Stimulated activated naive CD4-positive, alpha-beta T cell treated with Interleukin-2 at 50 U/mL for 16 hours (primary cell): ENCODE measurements around the gene COX20.
"Not testable (repeated sequence)": the region's sequence is repeated elsewhere in the genome, so short reads cannot be mapped to it uniquely, and the experiment has no call there.

ENCODE experiments used
- DNase-seq: peaks from one replicate; lab custom pipeline; 2025; lab: John Stamatoyannopoulos, UW

COX20 gene

GRCh38 chr1:244822878-244823277, 12.6 kb upstream of the COX20 start:
- DNase-seq = no peak

- DNase-seq = no peak
Observed at GRCh38 chr1:244826712-244827111, 8.7 kb upstream of the COX20 start.

GRCh38 chr1:244830639-244831038, 4.8 kb upstream of the COX20 start:
- no peak for DNase-seq

GRCh38 chr1:244833260-244833659, 2.2 kb upstream of the COX20 start:
- DNase-seq = not testable (repeated sequence)

GRCh38 chr1:244833734-244834542, 1.5 kb upstream of the COX20 start:
- peak; percentile 41 for DNase-seq

GRCh38 chr1:244834543-244835275, 749 bp upstream of the COX20 start:
- peak; percentile 92 for DNase-seq

GRCh38 chr1:244836135-244836521, 670 bp downstream of the COX20 start:
- DNase-seq = no peak

GRCh38 chr1:244836584-244836983, 1.1 kb downstream of the COX20 start:
- no peak for DNase-seq

- DNase-seq = no peak
Observed at GRCh38 chr1:244837597-244838258, 2.3 kb downstream of the COX20 start.

GRCh38 chr1:244839656-244840055, 4.2 kb downstream of the COX20 start:
- no peak for DNase-seq

GRCh38 chr1:244840219-244840794, 4.8 kb downstream of the COX20 start:
- DNase-seq = no peak

GRCh38 chr1:244841273-244841927, 5.9 kb downstream of the COX20 start:
- DNase-seq = no peak

- DNase-seq = no peak
Observed at GRCh38 chr1:244843148-244843978, 7.9 kb downstream of the COX20 start.

GRCh38 chr1:244844155-244845121, 9.0 kb downstream of the COX20 start:
- no peak for DNase-seq

GRCh38 chr1:244846653-244847052, 11.2 kb downstream of the COX20 start:
- no peak for DNase-seq

GRCh38 chr1:244849189-244849866, 13.9 kb downstream of the COX20 start:
- DNase-seq = no peak

GRCh38 chr1:244850099-244850852, 14.8 kb downstream of the COX20 start:
- no peak for DNase-seq

- no peak for DNase-seq
Observed at GRCh38 chr1:244850896-244851295, 15.4 kb downstream of the COX20 start.
